Occipital lobe (tissue), 3 donors: ENCODE data around the gene MKX. TPM values are rescaled to one million over a fixed set of nuclear protein-coding genes. Genes with fewer than 3 reads are reported as not detected.

Experiments used
- DNase-seq: peaks from one replicate; lab custom pipeline; 2025; lab: John Stamatoyannopoulos, UW
- small RNA-seq: library from RNA; depleted of rRNA; stranded (forward); fragments of <200 nt; gene quantifications from one replicate; pipeline ENCODE3, GENCODE V24; 2014
- total RNA-seq: library from RNA; depleted of rRNA; stranded (reverse); fragments of >200 nt; gene quantifications from one replicate; pipeline ENCODE4 v1.2.3, GENCODE V29; 2014

Gene MKX
- total RNA-seq, 1 donor from 2014 or later: 0.94 TPM

GRCh38 chr10:27655296-27655695 lies 90.3 kb downstream of the MKX start:
- DNase-seq: no peak

GRCh38 chr10:27654284-27654683 lies 91.3 kb downstream of the MKX start:
- DNase-seq: no peak

GRCh38 chr10:27646604-27647175 lies 98.9 kb downstream of the MKX start:
- DNase-seq: no peak

- DNase-seq: no peak
Observed at GRCh38 chr10:27646194-27646593, 99.4 kb downstream of the MKX start.

GRCh38 chr10:27644307-27644939 lies 101.2 kb downstream of the MKX start:
- DNase-seq: no peak

GRCh38 chr10:27643301-27643700 lies 102.3 kb downstream of the MKX start:
- no peak for DNase-seq

GRCh38 chr10:27642023-27642589 lies 103.5 kb downstream of the MKX start:
- DNase-seq: no peak

- no peak for DNase-seq
Observed at GRCh38 chr10:27638071-27638750, 107.4 kb downstream of the MKX start.

GRCh38 chr10:27637601-27638000 lies 108.0 kb downstream of the MKX start:
- DNase-seq: no peak

- no peak for DNase-seq
Observed at GRCh38 chr10:27636816-27637215, 108.8 kb downstream of the MKX start.

GRCh38 chr10:27635699-27636270 lies 109.8 kb downstream of the MKX start:
- no peak for DNase-seq

GRCh38 chr10:27635290-27635689 lies 110.3 kb downstream of the MKX start:
- no peak for DNase-seq

- no peak for DNase-seq
Observed at GRCh38 chr10:27628621-27629020, 117.0 kb downstream of the MKX start.

GRCh38 chr10:27626890-27627289 lies 118.7 kb downstream of the MKX start:
- no peak for DNase-seq

- no peak for DNase-seq
Observed at GRCh38 chr10:27625452-27626211, 120.0 kb downstream of the MKX start.

GRCh38 chr10:27624941-27625340 lies 120.7 kb downstream of the MKX start:
- no peak for DNase-seq

Small RNA genes within 50 kb of the gene (small RNA-seq; reads per million reads assigned to genes)
- not detected for gene RN7SKP132

Other genes starting within 250 kb of the MKX start
- gene RAB18, start 241.5 kb downstream of the MKX start, total RNA-seq: 109 TPM